Measurements from ENCODE around the gene LYRM1. TPM values are rescaled to one million over a fixed set of nuclear protein-coding genes. Genes with fewer than 3 reads are reported as not detected.

Gene LYRM1
- total and polyA plus RNA-seq, 2 of the 8 experiments (the other 6 are each of a cell fraction or from before 2014, with no cell fraction given) = 11.6 to 13.4 TPM

DNA sequence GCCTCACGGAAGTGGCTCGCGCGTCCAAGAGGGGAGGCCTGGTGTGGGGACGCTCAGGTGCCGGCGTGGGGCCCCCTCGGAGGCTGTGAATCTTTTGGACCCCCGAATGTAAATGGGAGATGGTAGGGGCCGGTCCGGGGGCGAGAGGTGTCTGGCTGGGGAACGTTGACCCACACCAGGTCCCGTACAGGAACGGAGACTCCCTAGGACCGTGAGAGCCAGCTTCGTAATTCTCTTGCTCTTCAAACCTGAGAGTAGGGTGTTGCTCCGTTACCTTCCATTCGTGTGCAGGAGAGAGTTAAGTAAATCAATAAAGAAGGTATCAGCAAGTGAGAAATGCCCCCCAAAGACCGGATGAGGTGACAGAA, 481 bp downstream of the LYRM1 start (continued):
- TF ChIP-seq SIN3A (conservative IDR thresholded peaks at IDR 0.05 in 1 of 2, IDR thresholded peaks at IDR 0.05 in 1 of 2; ENCODE audit: low read depth in 1 of 2, low read length in 2 of 2) (no peak), SIX5 (IDR thresholded peaks at IDR 0.05; ENCODE audit: low read depth, low read length) (no peak), TEAD4 (IDR thresholded peaks at IDR 0.05; ENCODE audit: low read depth, low read length) (no peak), EP300 (IDR thresholded peaks at IDR 0.05; ENCODE audit: borderline replicate concordance in 1 of 2, low read depth in 2 of 2, low read length in 2 of 2) (no peak), BCL11A (IDR thresholded peaks at IDR 0.05; ENCODE audit: low read depth in 2 of 2, low read length in 2 of 2) (no peak), BACH1 (IDR thresholded peaks at IDR 0.05; ENCODE audit: low read length) (no peak)
